ENCODE measurements around the gene LEO1. TPM values are rescaled to one million over a fixed set of nuclear protein-coding genes. Genes with fewer than 3 reads are reported as not detected.

The LEO1 gene
- total RNA-seq, 4 donors from 2014 or later = 8.6 to 45.3 (median 27.8) TPM

DNA sequence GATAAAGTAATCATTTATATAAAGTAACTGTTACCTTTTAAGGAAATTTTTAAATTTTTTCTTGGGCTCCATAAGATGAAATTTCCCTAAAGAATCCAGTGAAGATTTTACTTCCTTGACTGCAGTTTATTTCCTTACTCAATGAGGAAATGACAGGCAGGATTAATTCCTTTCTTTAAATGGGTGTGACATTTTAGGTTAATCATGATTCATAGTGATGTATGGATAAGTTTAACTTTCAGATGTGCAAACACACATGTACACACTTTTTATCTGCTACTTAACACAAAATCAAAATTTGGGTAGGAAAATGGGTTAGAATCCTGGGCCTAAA lies 11.2 kb upstream of the LEO1 start:
- Histone ChIP-seq H3K4me1 (peaks cover 0 to 5% of the 10 kb centered on the region in 2 donors), H3K27me3 (no peaks in the 10 kb centered on the region), H3K9me3 (no peaks in the 10 kb centered on the region), H3K27ac (peak overlapping the region in 1 of 2 donors; percentile 82), H3K36me3 (no peaks in the 10 kb centered on the region), H3K4me3 (no peak overlapping the region)
- DNase-seq = no peak
- intact Hi-C loops (cut with DNase I; ENCODE audit: low total_unique reads) = no loop called here
- TF ChIP-seq POLR2A (IDR thresholded peaks at IDR 0.05) = no peak
- TF ChIP-seq, protein P1, sequence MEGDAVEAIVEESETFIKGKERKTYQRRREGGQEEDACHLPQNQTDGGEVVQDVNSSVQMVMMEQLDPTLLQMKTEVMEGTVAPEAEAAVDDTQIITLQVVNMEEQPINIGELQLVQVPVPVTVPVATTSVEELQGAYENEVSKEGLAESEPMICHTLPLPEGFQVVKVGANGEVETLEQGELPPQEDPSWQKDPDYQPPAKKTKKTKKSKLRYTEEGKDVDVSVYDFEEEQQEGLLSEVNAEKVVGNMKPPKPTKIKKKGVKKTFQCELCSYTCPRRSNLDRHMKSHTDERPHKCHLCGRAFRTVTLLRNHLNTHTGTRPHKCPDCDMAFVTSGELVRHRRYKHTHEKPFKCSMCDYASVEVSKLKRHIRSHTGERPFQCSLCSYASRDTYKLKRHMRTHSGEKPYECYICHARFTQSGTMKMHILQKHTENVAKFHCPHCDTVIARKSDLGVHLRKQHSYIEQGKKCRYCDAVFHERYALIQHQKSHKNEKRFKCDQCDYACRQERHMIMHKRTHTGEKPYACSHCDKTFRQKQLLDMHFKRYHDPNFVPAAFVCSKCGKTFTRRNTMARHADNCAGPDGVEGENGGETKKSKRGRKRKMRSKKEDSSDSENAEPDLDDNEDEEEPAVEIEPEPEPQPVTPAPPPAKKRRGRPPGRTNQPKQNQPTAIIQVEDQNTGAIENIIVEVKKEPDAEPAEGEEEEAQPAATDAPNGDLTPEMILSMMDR (IDR thresholded peaks at IDR 0.05) = no peak

GRCh38 chr15:51982013-51982769 lies 10.6 kb upstream of the LEO1 start:
- Histone ChIP-seq H3K36me3 (no peaks in the 10 kb centered on the region), H3K4me1 (peaks cover 0 to 5% of the 10 kb centered on the region in 2 donors), H3K27me3 (no peaks in the 10 kb centered on the region), H3K27ac (peak overlapping the region in 1 of 2 donors; percentile 82), H3K9me3 (no peaks in the 10 kb centered on the region), H3K4me3 (no peak overlapping the region)
- peak in 1 of 2 donors; percentile 22 for DNase-seq
- TF ChIP-seq POLR2A (IDR thresholded peaks at IDR 0.05) = no peak
- TF ChIP-seq, protein P1 (IDR thresholded peaks at IDR 0.05) = peak in 3 of 4 experiments; percentile 19 to 44 (median 41)
- intact Hi-C loops (cut with DNase I; ENCODE audit: low total_unique reads) = no loop called here

GRCh38 chr15:51973775-51974174 lies 2.2 kb upstream of the LEO1 start:
- TF ChIP-seq POLR2A (IDR thresholded peaks at IDR 0.05) = no peak
- TF ChIP-seq, protein P1 (IDR thresholded peaks at IDR 0.05) = no peak
- intact Hi-C loops (cut with DNase I; ENCODE audit: low total_unique reads) = no loop called here

GRCh38 chr15:51973220-51973619 lies 1.6 kb upstream of the LEO1 start:
- Histone ChIP-seq H3K4me3 (no peak overlapping the region), H3K9me3 (no peaks in the 10 kb centered on the region), H3K27me3 (no peaks in the 10 kb centered on the region), H3K4me1 (no peaks in the 10 kb centered on the region), H3K36me3 (no peaks in the 10 kb centered on the region), H3K27ac (no peak overlapping the region)
- TF ChIP-seq, protein P1 (IDR thresholded peaks at IDR 0.05) = no peak
- TF ChIP-seq POLR2A (IDR thresholded peaks at IDR 0.05) = no peak
- DNase-seq = no peak
- intact Hi-C loops (cut with DNase I; ENCODE audit: low total_unique reads) = no loop called here

More at GRCh38 chr15:51973775-51974174, 2.2 kb upstream of the LEO1 start:
- Histone ChIP-seq H3K9me3 (no peaks in the 10 kb centered on the region), H3K36me3 (no peaks in the 10 kb centered on the region), H3K4me1 (no peaks in the 10 kb centered on the region), H3K27me3 (no peaks in the 10 kb centered on the region), H3K4me3 (no peak overlapping the region), H3K27ac (no peak overlapping the region)
- DNase-seq = no peak

DNA sequence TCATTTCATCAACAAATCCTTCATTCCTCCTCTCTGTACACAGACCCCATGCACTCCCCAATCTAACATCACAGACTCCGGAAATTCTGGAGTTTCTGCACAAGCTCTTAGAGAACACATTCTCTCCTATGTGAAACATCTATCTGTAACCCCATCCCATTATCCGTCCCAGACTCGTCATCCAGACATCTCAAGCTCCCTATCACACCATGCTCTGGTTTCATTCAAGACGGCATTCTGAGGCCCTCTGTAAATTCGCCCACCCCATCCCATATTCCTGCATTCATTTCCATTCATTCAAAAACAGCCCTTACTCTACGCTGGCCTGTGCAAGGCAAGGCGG lies 575 bp downstream of the LEO1 start:
- H3K36me3 ChIP-seq = no peaks in the 10 kb centered on the region
- H3K27ac ChIP-seq = peak overlapping the region; percentile 86 to 88
- intact Hi-C loops (cut with DNase I; ENCODE audit: low total_unique reads) = no loop called here
- peak overlapping the region; percentile 71 to 74 for H3K4me3 ChIP-seq
- no peak for DNase-seq
- TF ChIP-seq, protein P1 (IDR thresholded peaks at IDR 0.05) = no peak
- peaks cover 0 to 12% of the 10 kb centered on the region in 2 donors for H3K9me3 ChIP-seq
- H3K4me1 ChIP-seq = no peaks in the 10 kb centered on the region
- H3K27me3 ChIP-seq = no peaks in the 10 kb centered on the region
